Measurements from ENCODE around the gene MGAT4A. TPM values are rescaled to one million over a fixed set of nuclear protein-coding genes. Genes with fewer than 3 reads are reported as not detected.

Gene MGAT4A
- total and polyA plus RNA-seq, 7 donors = 9.5 to 28.2 (median 21.6) TPM

- TF ChIP-seq CTCF (IDR thresholded peaks at IDR 0.05) = no peak
- TF ChIP-seq POLR2A (IDR thresholded peaks at IDR 0.05) = no peak
- TF ChIP-seq EP300 (IDR thresholded peaks at IDR 0.05) = no peak
- no peak for TF ChIP-seq POLR2AphosphoS5 (IDR thresholded peaks at IDR 0.05)
- no peaks in the 10 kb centered on the region for H3K27me3 ChIP-seq
- 65 to 70% methylated on average over 4 of the region's 4 CpGs for WGBS, 2 donors
- no peak overlapping the region for H3K27ac ChIP-seq
- H3K4me3 ChIP-seq = no peak overlapping the region
- no peaks in the 10 kb centered on the region for H3K9me3 ChIP-seq
- intact Hi-C loops (cut with DNase I) = no loop called here
- no peak for DNase-seq
- no peaks in the 10 kb centered on the region for H3K36me3 ChIP-seq
- peaks cover 0 to 27% (median 19%) of the 10 kb centered on the region in 4 donors for H3K4me1 ChIP-seq
Measured at GRCh38 chr2:98713332-98714015, 17.5 kb downstream of the MGAT4A start.

DNA sequence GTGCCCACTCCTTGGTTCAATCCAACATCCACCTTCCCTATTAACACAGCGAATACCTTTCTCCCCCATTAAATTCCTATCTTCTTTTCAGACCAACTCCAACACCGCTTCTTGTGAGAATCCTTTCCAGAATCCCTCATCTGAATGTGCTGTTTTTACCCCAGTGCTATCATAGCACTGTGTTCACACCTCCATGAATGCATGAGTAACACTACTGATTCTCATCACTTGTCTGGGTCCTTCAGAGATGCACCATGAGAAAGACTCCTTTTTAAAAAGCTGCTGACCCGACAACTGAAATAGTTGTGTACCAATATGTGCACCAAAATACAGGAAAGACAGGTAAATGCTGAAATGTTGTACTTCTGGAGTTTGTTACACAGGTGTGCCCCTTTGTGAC lies 18.8 kb downstream of the MGAT4A start:
- Histone ChIP-seq H3K9me3 (no peaks in the 10 kb centered on the region), H3K36me3 (no peaks in the 10 kb centered on the region), H3K27ac (no peak overlapping the region), H3K27me3 (no peaks in the 10 kb centered on the region), H3K4me3 (no peak overlapping the region), H3K4me1 (peaks cover 0 to 30% (median 27%) of the 10 kb centered on the region in 4 donors)
- TF ChIP-seq POLR2A (IDR thresholded peaks at IDR 0.05) (no peak), EP300 (IDR thresholded peaks at IDR 0.05) (no peak), CTCF (IDR thresholded peaks at IDR 0.05) (no peak), POLR2AphosphoS5 (IDR thresholded peaks at IDR 0.05) (no peak)
- 93 to 96% methylated on average over 3 of the region's 3 CpGs for WGBS, 2 donors
- intact Hi-C loops (cut with DNase I) = no loop called here
- DNase-seq = no peak

- Histone ChIP-seq H3K27ac (no peak overlapping the region), H3K27me3 (no peaks in the 10 kb centered on the region), H3K4me3 (no peak overlapping the region), H3K9me3 (no peaks in the 10 kb centered on the region), H3K36me3 (no peaks in the 10 kb centered on the region), H3K4me1 (peaks cover 0 to 33% (median 31%) of the 10 kb centered on the region in 4 donors)
- TF ChIP-seq EP300 (IDR thresholded peaks at IDR 0.05) (no peak), POLR2AphosphoS5 (IDR thresholded peaks at IDR 0.05) (no peak), POLR2A (IDR thresholded peaks at IDR 0.05) (no peak), CTCF (IDR thresholded peaks at IDR 0.05) (no peak)
- WGBS, 2 donors = 71 to 83% methylated on average over 3 of the region's 3 CpGs
- intact Hi-C loops (cut with DNase I) = no loop called here
- DNase-seq = no peak
Measured at GRCh38 chr2:98711506-98711905, 19.4 kb downstream of the MGAT4A start.

GRCh38 chr2:98710734-98711133 lies 20.2 kb downstream of the MGAT4A start:
- DNase-seq = no peak
- Histone ChIP-seq H3K9me3 (no peaks in the 10 kb centered on the region), H3K4me1 (peaks cover 0 to 33% (median 31%) of the 10 kb centered on the region in 4 donors), H3K36me3 (no peaks in the 10 kb centered on the region), H3K4me3 (no peak overlapping the region), H3K27me3 (no peaks in the 10 kb centered on the region), H3K27ac (no peak overlapping the region)
- WGBS, 2 donors = 45 to 85% methylated on average over 4 of the region's 4 CpGs
- intact Hi-C loops (cut with DNase I) = no loop called here
- no peak for TF ChIP-seq POLR2AphosphoS5 (IDR thresholded peaks at IDR 0.05)
- no peak for TF ChIP-seq POLR2A (IDR thresholded peaks at IDR 0.05)
- TF ChIP-seq CTCF (IDR thresholded peaks at IDR 0.05) = no peak
- no peak for TF ChIP-seq EP300 (IDR thresholded peaks at IDR 0.05)

DNA sequence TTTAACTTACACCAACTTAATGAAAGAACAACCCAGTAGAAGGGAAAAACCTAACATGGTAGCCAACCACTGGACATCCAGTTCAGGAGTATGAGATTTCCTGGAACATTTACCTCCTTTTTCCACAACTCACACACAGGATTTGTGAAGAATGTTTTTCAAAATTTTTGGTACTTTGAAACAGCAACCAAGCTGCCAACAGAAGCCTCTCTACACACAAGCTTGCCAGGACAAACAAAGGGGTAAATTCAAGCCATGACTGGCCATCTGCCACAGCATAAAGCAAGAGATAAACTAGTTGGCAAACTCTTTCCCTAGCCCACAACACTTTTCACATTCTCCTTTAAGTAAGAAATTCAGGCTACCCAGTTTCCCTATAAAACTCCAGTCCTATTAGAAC lies 21.4 kb downstream of the MGAT4A start:
- peaks cover 0 to 33% (median 31%) of the 10 kb centered on the region in 4 donors for H3K4me1 ChIP-seq
- no peaks in the 10 kb centered on the region for H3K27me3 ChIP-seq
- no peaks in the 10 kb centered on the region for H3K9me3 ChIP-seq
- peak overlapping the region in 3 of 4 donors; percentile 25 to 44 (median 41) for H3K27ac ChIP-seq
- H3K4me3 ChIP-seq = no peak overlapping the region
- TF ChIP-seq EP300 (IDR thresholded peaks at IDR 0.05) (no peak), CTCF (IDR thresholded peaks at IDR 0.05) (no peak), POLR2A (IDR thresholded peaks at IDR 0.05) (no peak), POLR2AphosphoS5 (IDR thresholded peaks at IDR 0.05) (no peak)
- no peak for DNase-seq
- H3K36me3 ChIP-seq = no peaks in the 10 kb centered on the region
- intact Hi-C loops (cut with DNase I) = no loop called here

Measured in sigmoid colon (tissue), 7 donors.